GM19395 (cell line): Measurements from ENCODE around the gene PNO1.
A peak's percentile ranks its signal among the peaks of the same experiment; 100 is the strongest.
"Not testable (repeated sequence)": the region's sequence is repeated elsewhere in the genome, so short reads cannot be mapped to it uniquely, and the experiment has no call there.

Source experiments
- ATAC-seq: cut with Tn5 transposase; IDR thresholded peaks from one replicate; pipeline ENCODE4 v1.9.1; 2021; ENCODE audit warnings: mild to moderate bottlenecking, moderate library complexity; ENCODE audit not compliant: unreplicated experiment

Gene PNO1

GRCh38 chr2:68157402-68158133 is at the start of gene PNO1:
Gene PNO1 (plus strand): TSS chr2:68157888. CDS start chr2:68157935, 47 bp downstream.
- peak; percentile 94 for ATAC-seq

GRCh38 chr2:68108120-68108519 is 49.6 kb upstream of the PNO1 start:
- ATAC-seq: no peak

GRCh38 chr2:68110102-68110501 is 47.6 kb upstream of the PNO1 start:
- peak; percentile 92 for ATAC-seq

GRCh38 chr2:68115965-68116364 is 41.7 kb upstream of the PNO1 start:
- no peak for ATAC-seq

GRCh38 chr2:68117922-68118321 is 39.8 kb upstream of the PNO1 start:
- not testable (repeated sequence) for ATAC-seq

- ATAC-seq: no peak
These were observed 38.9 kb upstream of the PNO1 start for GRCh38 chr2:68118816-68119215.

GRCh38 chr2:68119504-68119903 is 38.2 kb upstream of the PNO1 start:
- ATAC-seq: no peak

- ATAC-seq: no peak
These were observed 35.6 kb upstream of the PNO1 start for GRCh38 chr2:68121873-68122679.

- no peak for ATAC-seq
These were observed 35.1 kb upstream of the PNO1 start for GRCh38 chr2:68122680-68122964.

- no peak for ATAC-seq
These were observed 33.4 kb upstream of the PNO1 start for GRCh38 chr2:68124321-68124720.

GRCh38 chr2:68125821-68126220 is 31.9 kb upstream of the PNO1 start:
- no peak for ATAC-seq

- ATAC-seq: no peak
These were observed 31.1 kb upstream of the PNO1 start for GRCh38 chr2:68126561-68126960.

- ATAC-seq: peak; percentile 95
These were observed 30.1 kb upstream of the PNO1 start for GRCh38 chr2:68127358-68128242.

- ATAC-seq: no peak
These were observed 23.6 kb upstream of the PNO1 start for GRCh38 chr2:68134120-68134519.

- ATAC-seq: no peak
These were observed 23.1 kb upstream of the PNO1 start for GRCh38 chr2:68134554-68134953.

GRCh38 chr2:68135448-68136320 is 22.0 kb upstream of the PNO1 start:
- no peak for ATAC-seq

- no peak for ATAC-seq
These were observed 15.8 kb upstream of the PNO1 start for GRCh38 chr2:68141875-68142274.

GRCh38 chr2:68151037-68151436 is 6.7 kb upstream of the PNO1 start:
- no peak for ATAC-seq

GRCh38 chr2:68152681-68153347 is 4.9 kb upstream of the PNO1 start:
- no peak for ATAC-seq

GRCh38 chr2:68155618-68156017 is 2.1 kb upstream of the PNO1 start:
- no peak for ATAC-seq
